Activated CD8-positive, alpha-beta memory T cell treated with anti-CD3 and anti-CD28 coated beads for 36 hours (primary cell): ENCODE measurements around the gene STX2. TPM values are rescaled to one million over a fixed set of nuclear protein-coding genes. Genes with fewer than 3 reads are reported as not detected.
"Not testable (repeated sequence)": the region's sequence is repeated elsewhere in the genome, so short reads cannot be mapped to it uniquely, and the experiment has no call there.

Experiments used
- CTCF ChIA-PET: fragments of 350-600 bp; sonication (Branson Sonifier 250); formaldehyde crosslinking; loops from one replicate; lab custom pipeline; 2021; ENCODE audit warnings: antibody characterized with exemption; lab: Charles Lee
- POLR2A ChIA-PET: fragments of 350-600 bp; sonication (Branson Sonifier 250); formaldehyde crosslinking; loops from one replicate; lab custom pipeline; 2021; ENCODE audit warnings: antibody characterized with exemption; lab: Charles Lee
- total RNA-seq, 2 experiments: library from RNA; stranded (reverse); gene quantifications; one replicate each; pipeline ENCODE4 v1.2.3, GENCODE V29; 2021

The STX2 gene
- total RNA-seq, 2 experiments from 2014 or later: 19.0 to 19.4 TPM

DNA sequence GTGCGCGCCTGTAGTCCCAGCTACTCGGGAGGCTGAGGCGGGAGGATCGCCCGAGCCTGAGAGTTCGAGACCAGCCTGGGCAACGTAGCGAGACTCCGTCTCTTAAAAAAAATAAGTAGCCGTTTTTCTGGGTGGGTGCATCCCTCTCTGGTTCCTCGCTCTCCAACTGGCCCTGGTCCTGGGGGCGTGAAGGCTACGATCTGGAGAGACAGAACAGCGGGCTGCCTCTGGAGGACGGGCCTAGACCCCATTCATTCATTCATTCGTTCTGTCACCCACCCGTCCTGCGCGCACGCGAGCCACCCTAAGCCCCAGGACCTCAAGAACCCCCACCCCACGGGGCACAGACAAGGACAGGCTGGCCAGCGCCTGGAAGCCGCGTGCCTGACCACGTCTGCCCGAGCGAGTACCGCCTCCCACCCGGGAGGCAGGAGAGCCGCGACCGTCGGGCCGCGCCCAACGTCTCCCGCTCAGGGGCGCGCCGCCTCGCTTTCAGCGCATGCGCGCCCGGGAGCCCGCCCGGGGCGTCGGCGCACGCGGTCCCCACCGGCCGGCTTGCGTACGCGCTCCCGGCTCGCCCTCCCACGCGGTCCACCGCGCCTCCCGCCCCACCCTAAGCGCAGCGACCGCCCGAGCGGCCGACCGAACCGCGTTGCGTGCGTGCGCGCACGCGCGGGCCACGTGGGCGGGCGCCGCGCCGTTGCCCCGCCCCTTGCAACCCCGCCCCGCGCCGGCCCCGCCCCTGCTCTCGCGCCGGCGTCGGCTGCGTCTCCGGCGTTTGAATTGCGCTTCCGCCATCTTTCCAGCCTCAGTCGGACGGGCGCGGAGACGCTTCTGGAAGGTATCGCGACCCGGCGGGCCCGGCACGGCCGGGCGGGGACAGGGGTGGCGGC is 32.5 kb upstream of the STX2 start, which contains the start of gene RAN:
RAN (plus strand) TSS at position 781 of the 893 bp plus-strand sequence. CDS start 528 bp downstream, outside the sequence.
- POLR2A ChIA-PET: interaction anchor here (0.6 to 1.3 kb wide), 3 partner anchors 32 to 59 kb away, joined by 3 to 8 read pairs (median 3); no protein-coding TSS in a partner anchor

DNA sequence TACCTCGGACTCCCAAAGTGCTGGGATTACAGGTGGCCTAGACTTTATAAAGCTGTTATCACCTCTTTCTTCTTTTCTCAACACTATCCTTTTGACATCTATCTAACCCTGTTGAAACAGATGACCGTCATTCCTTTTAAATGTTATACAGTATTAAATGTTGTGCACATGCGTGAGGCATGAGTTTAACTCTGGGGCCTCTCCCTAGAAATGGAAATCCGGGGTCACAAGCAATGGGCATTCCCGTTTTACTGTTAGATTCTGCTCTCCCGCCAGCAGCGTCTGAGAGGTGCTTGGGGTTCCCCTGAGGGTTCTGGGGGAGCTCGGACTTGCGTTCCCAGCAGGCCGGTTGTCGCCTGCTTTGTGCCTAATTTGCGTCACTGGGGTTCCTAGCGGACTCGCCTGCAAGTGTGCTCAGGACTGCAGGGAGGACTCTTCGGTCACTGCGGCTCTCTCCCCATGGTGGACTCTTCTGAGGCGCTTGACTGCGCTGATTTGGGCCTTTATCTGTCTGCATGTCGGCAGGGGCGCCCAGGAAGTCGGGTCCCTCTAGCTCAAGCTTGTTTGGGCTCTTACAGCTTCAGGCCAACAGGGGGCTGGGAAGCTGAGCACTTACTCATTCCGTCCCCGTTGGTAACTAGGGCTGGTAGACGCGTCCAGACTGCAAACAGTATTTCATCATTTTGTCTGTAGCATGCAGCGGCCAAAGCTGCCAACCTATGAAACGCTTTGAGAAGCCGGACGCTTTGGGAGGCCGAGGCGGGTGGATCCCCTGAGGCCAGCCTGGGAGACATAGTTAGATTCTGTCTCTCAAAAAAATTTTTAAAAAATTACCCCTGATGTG is 31.6 kb upstream of the STX2 start:
- POLR2A ChIA-PET: interaction anchor here (0.6 to 1.3 kb wide), 3 partner anchors 12 to 46 kb away, joined by 3 to 8 read pairs (median 6); no protein-coding TSS in a partner anchor
- CTCF ChIA-PET: interaction anchor here (0.8 to 2.0 kb wide), 4 partner anchors 32 to 235 kb away, joined by 3 to 8 read pairs (median 3); partner anchors contain the start of gene STX2

More for the DNA sequence above, 32.5 kb upstream of the STX2 start, which contains the start of gene RAN:
- CTCF ChIA-PET: interaction anchor here (0.8 to 2.0 kb wide), 4 partner anchors 33 to 234 kb away, joined by 3 to 8 read pairs (median 3); partner anchors contain the start of gene STX2

DNA sequence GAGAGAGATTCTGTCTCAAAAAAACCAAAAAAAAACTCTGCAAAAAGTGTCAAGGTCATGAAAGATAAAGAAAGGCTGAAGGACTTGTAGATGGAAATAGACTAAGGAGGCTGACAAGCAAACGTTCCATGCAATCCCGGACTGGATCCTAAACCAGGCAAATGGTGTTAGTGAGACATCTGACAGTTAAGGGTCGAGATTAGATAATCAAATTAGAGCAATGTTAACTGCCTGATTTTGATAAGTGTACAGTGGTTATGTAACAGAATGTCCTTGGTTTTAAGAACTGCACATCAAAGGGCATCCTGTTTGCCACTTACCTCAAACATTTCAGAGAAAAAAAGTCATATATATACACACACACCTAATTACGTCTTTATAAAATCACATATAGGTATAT is 29.4 kb upstream of the STX2 start:
- ChIA-PET POLR2A (no interaction called here), CTCF (no interaction called here)

DNA sequence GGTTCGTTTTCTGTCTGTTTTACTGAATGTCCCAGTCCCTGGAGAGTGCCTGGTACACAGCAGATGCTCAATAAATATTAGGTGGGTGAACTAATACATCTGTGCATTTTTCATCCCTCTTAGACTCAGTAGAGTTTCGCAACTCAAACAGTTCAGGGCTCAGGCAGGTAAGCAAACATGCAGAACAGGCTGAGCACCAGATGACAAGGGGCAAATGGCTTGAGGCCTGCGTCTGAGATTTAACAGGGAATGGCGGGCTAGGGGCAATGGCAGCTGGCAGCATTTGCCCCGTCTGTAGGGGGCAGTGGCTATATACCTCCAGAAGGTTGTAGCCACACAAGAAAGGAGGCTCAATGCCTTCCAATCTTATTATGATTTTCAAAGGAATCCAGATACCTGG is 24.2 kb upstream of the STX2 start:
- CTCF ChIA-PET: interaction anchor here (1.1 kb wide), 1 partner anchor 37 kb away, joined by 4 read pairs; no protein-coding TSS in a partner anchor
- POLR2A ChIA-PET: no interaction called here

DNA sequence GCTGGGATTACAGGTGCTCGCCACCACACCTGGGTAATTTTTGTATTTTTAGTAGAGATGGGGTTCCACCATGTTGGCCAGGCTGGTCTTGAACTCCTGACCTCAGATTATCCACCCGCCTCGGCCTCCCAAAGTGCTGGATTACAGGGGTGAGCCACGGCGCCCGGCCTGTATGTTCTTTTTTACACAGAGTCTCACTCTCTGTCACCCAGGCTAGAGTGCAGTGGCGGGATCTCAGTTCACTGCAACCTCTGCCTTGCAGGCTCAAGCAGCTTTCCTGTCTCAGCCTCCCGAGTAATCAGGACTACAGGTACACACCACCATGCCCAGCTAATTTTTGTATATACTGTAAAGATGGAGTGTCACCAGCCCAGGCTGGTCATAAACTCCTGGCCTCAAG is 23.7 kb upstream of the STX2 start:
- CTCF ChIA-PET: interaction anchor here (1.1 kb wide), 1 partner anchor 37 kb away, joined by 4 read pairs; no protein-coding TSS in a partner anchor
- POLR2A ChIA-PET: not testable (repeated sequence)

DNA sequence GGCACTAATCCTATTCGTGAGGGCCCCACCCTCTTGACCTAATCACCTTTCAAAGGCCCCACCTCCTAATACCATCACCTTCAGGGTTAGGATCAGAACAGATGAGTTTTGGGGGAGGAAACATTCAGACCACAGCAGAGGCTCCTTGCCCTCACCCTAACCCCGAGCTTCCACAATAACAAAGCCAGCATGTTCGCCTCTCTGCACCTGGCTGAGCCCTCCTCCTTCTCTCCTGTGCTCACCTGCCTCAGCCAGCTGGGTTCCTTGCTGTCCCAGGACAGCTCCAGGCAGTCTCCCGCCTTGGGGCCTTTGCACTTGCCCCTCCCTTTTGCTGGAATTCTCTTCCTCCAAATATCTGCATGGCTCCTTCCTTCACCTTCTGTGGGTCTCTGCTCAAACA is 23.1 kb upstream of the STX2 start:
- ChIA-PET POLR2A (no interaction called here), CTCF (no interaction called here)

DNA sequence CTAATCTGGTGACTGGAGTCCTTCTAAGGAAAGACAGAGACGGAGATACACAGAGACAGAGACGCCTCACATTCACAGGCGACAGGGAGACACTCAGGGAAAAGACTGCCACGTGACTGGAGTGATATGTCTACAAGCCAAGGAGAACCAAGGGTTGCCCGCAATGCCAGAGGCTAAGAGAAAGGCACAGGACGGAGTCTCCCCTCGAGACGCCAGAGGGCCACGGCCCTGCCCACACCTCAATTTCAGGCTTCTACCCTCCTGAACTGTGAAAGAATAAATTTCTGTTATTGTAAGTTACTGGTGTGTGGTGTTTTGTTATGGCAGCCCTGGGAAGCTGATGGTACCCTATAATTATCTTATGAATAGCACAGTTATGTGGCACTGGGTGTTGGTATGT is 21.3 kb upstream of the STX2 start:
- ChIA-PET POLR2A (no interaction called here), CTCF (no interaction called here)

DNA sequence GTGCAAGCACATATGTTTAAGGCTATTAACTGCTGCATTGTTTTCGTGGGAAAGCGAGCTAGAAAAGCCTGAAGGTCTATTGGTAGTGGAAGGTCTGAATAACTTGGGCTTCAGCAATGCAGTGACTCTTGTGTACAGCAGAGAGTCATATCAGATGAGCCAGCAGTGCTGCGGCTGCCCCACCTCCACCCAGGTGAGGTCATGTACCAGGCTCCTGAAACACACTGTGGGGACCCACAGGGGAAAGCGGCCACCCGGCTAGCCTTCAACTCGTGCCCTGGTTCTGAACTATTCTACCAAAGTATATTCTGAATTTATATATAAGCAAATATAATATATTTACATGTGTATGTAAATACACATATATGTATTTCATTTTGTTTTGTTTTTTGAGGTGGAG is 20.1 kb upstream of the STX2 start:
- POLR2A ChIA-PET: interaction anchor here (0.8 kb wide), 1 partner anchor 11 kb away, joined by 6 read pairs; no protein-coding TSS in a partner anchor
- CTCF ChIA-PET: no interaction called here

DNA sequence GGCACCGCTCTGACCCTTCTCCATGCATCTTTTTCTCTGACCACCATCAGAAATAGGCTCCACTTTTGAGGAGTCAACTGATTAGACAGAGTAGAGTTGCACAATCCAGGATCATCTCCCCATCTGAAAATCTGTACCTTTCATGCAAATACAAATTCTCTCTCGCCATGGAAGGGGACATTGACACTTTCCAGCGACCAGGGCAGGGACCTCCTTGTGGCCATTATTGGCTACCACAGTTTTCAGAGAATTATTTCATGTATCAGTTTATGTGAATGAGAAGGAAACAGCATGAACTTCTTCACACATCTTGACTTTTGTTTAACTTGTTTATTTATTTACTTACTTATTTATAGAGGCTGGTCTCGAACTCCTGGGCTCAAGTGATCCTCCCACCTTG is 19.0 kb upstream of the STX2 start:
- CTCF ChIA-PET: no interaction called here
- POLR2A ChIA-PET: no interaction called here

DNA sequence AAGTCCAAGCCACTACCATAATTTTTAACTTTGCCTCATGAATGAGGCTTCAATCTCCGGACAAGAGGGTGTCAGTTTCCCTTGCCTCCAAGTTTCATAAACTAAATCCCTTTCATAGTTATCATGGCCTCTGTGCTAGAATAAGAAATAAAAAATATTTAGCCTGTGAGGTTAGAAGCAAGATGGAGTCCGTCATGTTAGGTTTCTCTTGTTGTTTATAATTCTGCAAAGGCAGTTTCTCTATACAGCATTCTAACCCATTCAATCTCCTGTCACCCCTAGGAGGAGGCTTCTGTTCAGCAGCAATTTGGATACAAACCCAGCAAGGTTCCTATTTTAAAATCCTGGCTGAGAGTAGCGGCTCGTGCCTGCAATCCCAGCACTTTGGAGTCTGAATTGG is 17.0 kb upstream of the STX2 start:
- ChIA-PET POLR2A (no interaction called here), CTCF (no interaction called here)

DNA sequence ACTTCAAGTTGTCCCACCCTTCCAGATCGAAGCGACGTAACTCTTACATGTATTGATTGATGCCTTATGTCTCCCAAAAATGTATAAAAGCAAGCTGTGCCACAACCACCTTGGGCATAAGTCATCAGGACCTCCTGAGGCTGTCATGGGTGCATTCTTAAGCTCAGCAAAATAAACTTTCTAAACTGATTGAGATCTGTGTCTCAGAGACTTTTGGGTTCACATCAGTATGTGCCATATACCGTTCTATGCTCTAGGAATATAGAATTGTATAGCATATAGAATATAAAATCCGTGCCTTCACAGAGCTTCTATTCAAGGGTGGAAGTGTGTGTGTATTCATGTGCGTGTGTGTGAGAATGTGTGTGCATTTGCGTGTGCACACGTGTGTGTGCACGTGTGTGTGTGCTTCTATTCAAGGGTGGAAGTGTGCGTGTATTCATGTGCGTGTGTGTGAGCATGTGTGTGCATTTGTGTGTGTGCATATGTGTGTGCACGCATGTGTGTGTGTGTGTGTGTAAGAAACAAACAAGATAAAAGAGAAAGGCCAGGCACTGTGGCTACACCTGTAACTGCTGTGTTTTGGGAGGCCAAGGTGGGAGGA is 11.5 kb upstream of the STX2 start:
- POLR2A ChIA-PET: no interaction called here
- CTCF ChIA-PET: no interaction called here

DNA sequence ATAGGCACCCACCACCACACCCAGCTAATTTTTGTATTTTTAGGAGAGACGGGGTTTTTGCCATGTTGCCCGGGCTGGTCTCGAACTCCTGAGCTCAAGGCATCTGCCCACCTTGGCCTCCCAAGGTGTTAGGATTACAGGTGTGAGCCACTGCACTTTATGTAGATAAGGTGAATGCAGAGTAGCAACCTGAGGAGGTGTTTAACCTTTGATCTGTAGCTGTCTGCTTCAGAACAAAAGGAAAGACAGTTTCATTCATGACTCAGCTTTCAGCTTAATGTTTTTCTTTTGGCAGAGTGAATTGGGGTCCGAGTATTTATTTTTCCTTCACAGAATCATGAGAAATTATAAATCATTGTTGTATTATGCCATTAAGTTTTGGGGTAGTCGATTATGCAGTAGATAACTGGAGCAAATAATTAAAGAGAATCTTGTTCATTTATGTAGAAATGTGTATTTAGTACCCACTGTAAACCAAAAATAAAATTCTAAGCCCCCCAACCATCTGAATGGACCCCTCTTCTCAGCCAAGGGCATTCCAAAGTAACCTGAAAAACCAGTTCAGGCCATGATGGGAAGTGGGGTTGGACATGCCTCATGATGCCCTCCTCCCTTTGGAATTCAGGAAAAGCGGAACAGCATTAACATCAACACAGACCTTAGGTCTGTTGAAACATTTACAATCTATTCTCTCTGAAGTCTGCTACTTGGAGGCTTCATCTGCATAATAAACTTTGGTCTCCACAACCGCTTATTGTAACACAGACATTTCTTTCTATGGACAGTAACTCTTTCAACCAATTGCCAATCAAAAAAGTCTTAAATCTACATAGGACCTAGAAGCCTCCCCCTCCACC is 10.7 kb upstream of the STX2 start:
- ChIA-PET POLR2A (no interaction called here), CTCF (no interaction called here)

DNA sequence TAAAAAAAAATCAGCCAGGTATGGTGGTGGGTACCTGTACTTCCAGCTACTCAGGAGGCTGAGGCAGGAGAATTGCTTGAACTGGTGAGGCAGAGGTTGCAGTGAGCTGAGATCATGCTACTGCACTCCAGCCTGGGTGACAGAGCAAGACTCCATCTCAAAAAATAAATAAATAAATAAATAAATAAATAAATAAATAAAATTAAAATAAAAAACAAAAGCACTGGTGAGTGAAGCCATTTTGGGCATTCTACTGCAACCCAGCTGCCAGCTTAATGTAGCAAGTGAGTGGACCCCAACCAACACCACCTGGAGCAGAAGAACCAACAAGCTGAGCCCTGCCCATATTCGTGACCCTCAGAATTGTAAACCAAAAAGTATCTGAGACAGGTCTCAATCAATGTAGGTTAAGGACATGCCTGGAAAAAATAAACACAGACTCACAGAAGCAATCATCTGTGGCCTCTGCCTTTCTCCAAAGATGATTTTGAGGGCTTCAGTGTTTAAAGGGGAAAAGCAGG is 9.8 kb upstream of the STX2 start:
- POLR2A ChIA-PET, CTCF ChIA-PET: not testable (repeated sequence)

DNA sequence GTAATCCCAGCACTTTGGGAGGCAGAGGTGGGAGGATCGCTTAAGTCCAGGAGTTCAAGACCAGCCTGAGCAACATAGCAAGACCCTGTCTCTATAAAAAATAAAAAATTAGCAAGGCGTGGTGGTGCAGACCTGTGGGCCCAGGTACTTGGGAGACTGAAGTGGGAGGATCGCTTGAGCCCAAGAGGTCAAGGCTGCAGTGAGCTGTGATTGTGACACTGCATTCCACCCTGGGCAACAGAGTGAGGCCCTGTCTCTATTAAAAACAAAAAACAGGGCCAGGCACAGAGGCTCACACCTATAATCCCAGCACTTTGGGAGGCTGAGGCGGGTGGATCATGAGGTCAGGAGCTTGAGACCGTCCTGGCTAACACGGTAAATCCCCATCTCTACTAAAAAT is 9.1 kb upstream of the STX2 start:
- CTCF ChIA-PET, POLR2A ChIA-PET: not testable (repeated sequence)

DNA sequence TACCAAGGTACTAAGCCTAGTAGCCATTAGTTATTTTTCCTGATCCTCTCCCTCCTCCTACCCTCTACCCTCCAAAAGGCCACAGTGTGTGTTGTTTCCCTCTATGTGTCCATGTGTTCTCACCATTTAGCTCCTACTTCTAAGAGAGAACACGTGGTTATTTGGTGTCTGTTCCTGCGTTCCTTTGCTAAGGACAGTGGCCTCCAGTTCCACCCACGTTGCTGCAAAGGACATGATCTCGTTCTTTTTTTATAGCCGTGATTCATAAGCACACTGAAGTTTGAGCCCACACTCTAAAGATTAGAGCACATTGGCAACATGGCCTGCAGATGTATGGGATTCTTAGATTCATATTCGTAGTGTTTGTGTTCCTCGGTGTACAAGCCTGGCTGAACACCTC is 8.1 kb upstream of the STX2 start:
- CTCF ChIA-PET: no interaction called here
- POLR2A ChIA-PET: no interaction called here

DNA sequence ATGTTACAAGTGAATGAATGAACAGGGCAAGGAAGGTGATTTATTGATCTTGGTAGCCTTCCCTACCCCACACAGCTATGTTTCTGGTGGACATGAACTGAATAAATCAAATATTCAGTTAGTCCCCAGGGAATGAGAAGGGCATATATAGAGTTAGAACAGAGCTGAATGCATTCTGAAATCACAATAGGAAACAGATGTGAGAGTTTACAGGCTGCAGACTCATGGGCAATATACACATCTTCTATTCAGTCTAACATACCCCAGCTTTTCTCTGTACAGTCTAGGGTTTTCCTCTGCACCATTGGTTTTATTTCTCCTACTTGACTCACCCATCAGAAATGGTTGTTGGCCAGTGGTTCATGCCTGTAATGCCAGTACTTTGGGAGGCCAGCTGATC is 7.3 kb upstream of the STX2 start:
- POLR2A ChIA-PET: no interaction called here
- CTCF ChIA-PET: no interaction called here

DNA sequence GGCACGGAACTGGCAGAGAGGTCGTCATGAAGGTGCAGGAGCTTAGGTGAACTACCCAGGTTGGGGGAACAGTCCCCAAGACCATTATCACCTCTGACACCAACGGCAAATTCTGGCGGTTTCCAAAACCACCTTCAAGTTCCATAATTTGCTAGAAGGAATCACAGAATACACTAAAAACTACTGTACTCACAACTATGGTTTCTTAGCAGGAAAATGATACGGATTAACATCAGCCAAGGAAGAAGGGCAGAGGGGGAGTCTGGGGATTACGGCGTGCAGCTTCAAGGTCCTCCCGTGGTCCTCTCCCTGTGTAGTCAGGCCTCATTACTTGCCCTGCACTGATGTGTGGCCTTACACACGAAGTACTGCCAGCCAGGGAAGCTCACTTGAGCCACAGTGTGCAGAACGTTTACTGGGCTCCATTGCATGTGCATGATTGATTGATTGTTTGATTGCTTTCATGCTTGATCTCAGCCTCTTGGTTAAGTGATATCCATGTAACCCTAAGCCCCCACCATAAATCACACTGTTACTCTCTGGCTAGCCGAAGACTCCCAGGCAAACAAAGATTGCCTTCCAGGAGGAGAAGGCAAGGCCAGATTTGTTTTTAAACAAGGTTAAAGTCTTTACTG is 837 bp upstream of the STX2 start:
- CTCF ChIA-PET: interaction anchor here (2.3 kb wide), 1 partner anchor 31 kb away, joined by 8 read pairs; no protein-coding TSS in a partner anchor

More for the DNA sequence above, 837 bp upstream of the STX2 start:
- POLR2A ChIA-PET: interaction anchor here (0.9 kb wide), 1 partner anchor 31 kb away, joined by 8 read pairs; no protein-coding TSS in a partner anchor
